A673 (cell line): Measurements from ENCODE around the gene KRT37.

Experiments
- EZH2 ChIP-seq: fragments of 200-600 bp; sonication (generic); IDR thresholded peaks from 2 replicates; pipeline ENCODE4 v1.6.1; 2017; ENCODE audit warnings: borderline replicate concordance, low read depth, mild to moderate bottlenecking, mixed read lengths, antibody characterized with exemption, low read length; ENCODE audit not compliant: poor library complexity, severe bottlenecking
- TF ChIP-seq, protein P1 (sequence below): fragments of 300-800, 200-600 bp; sonication (generic); conservative IDR thresholded peaks from 2 replicates; pipeline ENCODE4 v1.5.1; 2017; ENCODE audit warnings: low read depth, mild to moderate bottlenecking, antibody characterized with exemption, low read length, moderate library complexity, mixed read lengths

DNA sequence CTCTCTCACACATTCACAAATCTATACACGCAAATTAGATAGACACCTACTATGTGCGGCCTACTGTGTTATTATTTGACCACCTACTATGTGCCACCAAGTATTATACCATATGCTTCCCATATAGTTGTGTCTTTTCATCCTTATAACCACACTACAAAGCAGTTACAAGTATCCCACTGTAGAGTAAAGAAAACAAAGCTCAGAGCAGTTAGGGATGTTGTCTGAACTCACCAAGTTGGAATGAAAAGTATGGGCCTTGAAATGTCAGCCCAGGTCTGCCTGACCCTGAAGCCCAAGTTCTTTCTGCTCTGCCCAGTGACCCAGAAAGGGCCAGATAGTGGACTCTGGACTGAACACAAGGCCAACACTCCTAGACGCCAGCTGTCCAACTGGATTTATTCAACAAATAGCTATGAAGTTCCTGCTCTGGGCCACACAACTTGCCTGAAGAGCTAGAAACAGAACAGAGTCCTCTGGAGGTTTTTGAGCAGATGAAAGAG, 8.5 kb downstream of the KRT37 start:
- TF ChIP-seq, protein P1, sequence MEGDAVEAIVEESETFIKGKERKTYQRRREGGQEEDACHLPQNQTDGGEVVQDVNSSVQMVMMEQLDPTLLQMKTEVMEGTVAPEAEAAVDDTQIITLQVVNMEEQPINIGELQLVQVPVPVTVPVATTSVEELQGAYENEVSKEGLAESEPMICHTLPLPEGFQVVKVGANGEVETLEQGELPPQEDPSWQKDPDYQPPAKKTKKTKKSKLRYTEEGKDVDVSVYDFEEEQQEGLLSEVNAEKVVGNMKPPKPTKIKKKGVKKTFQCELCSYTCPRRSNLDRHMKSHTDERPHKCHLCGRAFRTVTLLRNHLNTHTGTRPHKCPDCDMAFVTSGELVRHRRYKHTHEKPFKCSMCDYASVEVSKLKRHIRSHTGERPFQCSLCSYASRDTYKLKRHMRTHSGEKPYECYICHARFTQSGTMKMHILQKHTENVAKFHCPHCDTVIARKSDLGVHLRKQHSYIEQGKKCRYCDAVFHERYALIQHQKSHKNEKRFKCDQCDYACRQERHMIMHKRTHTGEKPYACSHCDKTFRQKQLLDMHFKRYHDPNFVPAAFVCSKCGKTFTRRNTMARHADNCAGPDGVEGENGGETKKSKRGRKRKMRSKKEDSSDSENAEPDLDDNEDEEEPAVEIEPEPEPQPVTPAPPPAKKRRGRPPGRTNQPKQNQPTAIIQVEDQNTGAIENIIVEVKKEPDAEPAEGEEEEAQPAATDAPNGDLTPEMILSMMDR: no peak
- no peak for TF ChIP-seq EZH2
